ENCODE results near the gene RTP3. TPM values are rescaled to one million over a fixed set of nuclear protein-coding genes. Genes with fewer than 3 reads are reported as not detected.

RTP3 gene
- total RNA-seq, 4 donors from 2014 or later = not detected

- DNase-seq = no peak
- no peaks in the 10 kb centered on the region for H3K27me3 ChIP-seq
- no peaks in the 10 kb centered on the region for H3K4me1 ChIP-seq
- no peak overlapping the region for H3K27ac ChIP-seq
- in situ Hi-C loops (cut with MboI; ENCODE audit: low sequenced_read_pairs in 4 of 4) (loop anchor here in 3 of 4 donors (5.0 to 10.0 kb wide), 3 partner anchors 145 to 155 kb away; no protein-coding TSS in a partner anchor), intact Hi-C loops (cut with DNase I; ENCODE audit: low total_unique reads) (no loop called here)
- TF ChIP-seq POLR2A (IDR thresholded peaks at IDR 0.05) (no peak), CTCF (IDR thresholded peaks at IDR 0.05 in 4 of 5, conservative IDR thresholded peaks at IDR 0.05 in 1 of 5) (no peak)
- no peak for ATAC-seq
- H3K9me3 ChIP-seq = no peaks in the 10 kb centered on the region
- no peak overlapping the region for H3K4me3 ChIP-seq
- no peaks in the 10 kb centered on the region for H3K36me3 ChIP-seq
These were observed 15.0 kb upstream of the RTP3 start for GRCh38 chr3:46482632-46483350.

- Histone ChIP-seq H3K36me3 (no peaks in the 10 kb centered on the region), H3K4me1 (peaks cover under 1 to 5% of the 10 kb centered on the region in 2 donors), H3K27ac (no peak overlapping the region), H3K27me3 (no peaks in the 10 kb centered on the region), H3K9me3 (no peaks in the 10 kb centered on the region), H3K4me3 (no peak overlapping the region)
- intact Hi-C loops (cut with DNase I; ENCODE audit: low total_unique reads) = no loop called here
- DNase-seq (no peak), ATAC-seq (no peak)
- no peak for TF ChIP-seq CTCF (IDR thresholded peaks at IDR 0.05 in 4 of 5, conservative IDR thresholded peaks at IDR 0.05 in 1 of 5)
- TF ChIP-seq POLR2A (IDR thresholded peaks at IDR 0.05) = no peak
- in situ Hi-C loops (cut with MboI; ENCODE audit: low sequenced_read_pairs in 4 of 4) = loop anchor here in 3 of 4 donors (5.0 to 10.0 kb wide), 3 partner anchors 143 to 153 kb away; no protein-coding TSS in a partner anchor
These were observed 14.0 kb upstream of the RTP3 start for GRCh38 chr3:46483825-46484224.

GRCh38 chr3:46484388-46484787 lies 13.4 kb upstream of the RTP3 start:
- no peaks in the 10 kb centered on the region for H3K36me3 ChIP-seq
- intact Hi-C loops (cut with DNase I; ENCODE audit: low total_unique reads) (no loop called here), in situ Hi-C loops (cut with MboI; ENCODE audit: low sequenced_read_pairs in 4 of 4) (loop anchor here in 3 of 4 donors (5.0 to 10.0 kb wide), 3 partner anchors 143 to 153 kb away; no protein-coding TSS in a partner anchor)
- no peaks in the 10 kb centered on the region for H3K9me3 ChIP-seq
- no peak overlapping the region for H3K27ac ChIP-seq
- H3K4me1 ChIP-seq = peaks cover 6 to 10% of the 10 kb centered on the region in 2 donors
- DNase-seq (no peak), ATAC-seq (no peak)
- H3K4me3 ChIP-seq = no peak overlapping the region
- TF ChIP-seq CTCF (IDR thresholded peaks at IDR 0.05 in 4 of 5, conservative IDR thresholded peaks at IDR 0.05 in 1 of 5) (no peak), POLR2A (IDR thresholded peaks at IDR 0.05) (no peak)
- no peaks in the 10 kb centered on the region for H3K27me3 ChIP-seq

- TF ChIP-seq CTCF (IDR thresholded peaks at IDR 0.05 in 4 of 5, conservative IDR thresholded peaks at IDR 0.05 in 1 of 5) (no peak), POLR2A (IDR thresholded peaks at IDR 0.05) (no peak)
- no peaks in the 10 kb centered on the region for H3K36me3 ChIP-seq
- intact Hi-C loops (cut with DNase I; ENCODE audit: low total_unique reads) (no loop called here), in situ Hi-C loops (cut with MboI; ENCODE audit: low sequenced_read_pairs in 4 of 4) (loop anchor here (5.0 to 10.0 kb wide), 5 partner anchors 72 to 152 kb away; partner anchors contain the start of gene LRRC2 (in 1 of the 4))
- H3K27me3 ChIP-seq = no peaks in the 10 kb centered on the region
- H3K27ac ChIP-seq = no peak overlapping the region
- ATAC-seq = no peak
- no peak for DNase-seq
- H3K9me3 ChIP-seq = no peaks in the 10 kb centered on the region
- peaks cover 14 to 18% of the 10 kb centered on the region in 2 donors for H3K4me1 ChIP-seq
- H3K4me3 ChIP-seq = no peak overlapping the region
These were observed 12.6 kb upstream of the RTP3 start for GRCh38 chr3:46484911-46485778.

All from gastrocnemius medialis (tissue), 4 donors.